Right lung (tissue), 5 donors: Measurements from ENCODE around the gene SSBP3. TPM values are rescaled to one million over a fixed set of nuclear protein-coding genes. Genes with fewer than 3 reads are reported as not detected.
"Not testable (repeated sequence)": the region's sequence is repeated elsewhere in the genome, so short reads cannot be mapped to it uniquely, and the experiment has no call there.

Experiments used
- DNase-seq, 2 donors: peaks; one replicate each; pipeline ENCODE4 v3.0.0-alpha.2; 2013
- polyA plus RNA-seq, 5 donors: library from polyadenylated mRNA; unstranded; fragments of 120-200 nt; gene quantifications; one replicate each; pipeline versions ENCODE4 v1.2.1 to v1.2.3, GENCODE V29; 2013; ENCODE audit warnings: inconsistent platforms in 1 of 5, low replicate concordance in 1 of 5; ENCODE audit not compliant: insufficient read length in 5 of 5, insufficient read depth in 1 of 5

SSBP3 gene
- polyA plus RNA-seq, 5 donors: 106 to 119 (median 108) TPM

- no peak for DNase-seq
These were observed 52.2 kb downstream of the SSBP3 start for GRCh38 chr1:54353959-54354358.

- DNase-seq: no peak
These were observed 53.4 kb downstream of the SSBP3 start for GRCh38 chr1:54352755-54353154.

- no peak for DNase-seq
These were observed 55.8 kb downstream of the SSBP3 start for GRCh38 chr1:54350360-54350759.

DNA sequence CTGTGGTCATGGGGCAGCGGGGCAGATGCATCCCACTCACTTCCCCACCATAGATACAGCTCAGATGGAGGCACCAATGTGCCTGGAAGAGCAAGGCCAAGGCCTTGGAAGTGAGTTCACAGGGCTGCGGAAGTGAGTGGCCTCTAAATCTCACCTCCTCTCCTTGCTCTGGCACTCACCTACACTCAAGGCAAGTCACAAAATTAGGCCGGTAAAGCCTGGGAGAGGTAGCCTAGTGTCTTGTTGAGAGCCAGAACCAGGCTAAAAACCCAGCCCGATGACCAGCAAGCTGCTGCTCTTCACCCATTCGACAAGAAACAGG, 57.5 kb downstream of the SSBP3 start:
- no peak for DNase-seq

DNA sequence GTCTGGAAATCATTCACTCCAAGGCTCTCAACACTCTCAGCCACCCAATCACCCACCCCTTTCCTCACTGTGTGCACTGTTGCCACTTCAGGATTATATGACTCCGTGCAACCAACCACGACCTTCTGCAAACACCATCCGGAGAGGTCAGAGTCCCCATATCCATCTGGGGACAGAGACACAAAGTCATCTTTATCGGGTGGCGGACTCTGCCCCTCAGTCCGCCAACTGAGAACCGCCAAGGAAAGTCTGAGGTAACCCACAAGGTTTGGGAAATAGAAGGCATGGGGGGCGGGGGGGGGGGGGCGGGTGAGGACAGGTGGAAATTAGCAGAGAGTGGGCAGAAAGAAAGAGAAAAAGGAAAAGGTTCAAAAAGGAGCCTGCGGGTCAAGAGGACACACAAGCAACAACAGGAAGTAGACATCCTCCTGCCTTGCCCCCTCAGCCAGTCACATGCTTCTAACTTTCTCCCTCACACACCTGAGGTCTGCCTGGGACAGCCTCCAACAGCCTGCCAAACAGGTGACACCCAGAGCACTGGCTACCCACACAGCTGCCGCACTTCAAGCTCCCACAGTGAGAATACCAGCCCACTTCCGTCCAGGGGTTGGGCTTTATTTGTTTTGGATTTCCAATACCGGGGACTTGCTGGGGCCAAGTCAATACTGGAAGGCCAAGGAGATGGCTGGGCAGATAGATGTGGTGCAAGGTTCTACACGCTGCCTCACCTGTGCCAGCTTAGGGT, 58.1 kb downstream of the SSBP3 start:
- DNase-seq: no peak

GRCh38 chr1:54347261-54347954, 58.8 kb downstream of the SSBP3 start:
- no peak for DNase-seq

DNA sequence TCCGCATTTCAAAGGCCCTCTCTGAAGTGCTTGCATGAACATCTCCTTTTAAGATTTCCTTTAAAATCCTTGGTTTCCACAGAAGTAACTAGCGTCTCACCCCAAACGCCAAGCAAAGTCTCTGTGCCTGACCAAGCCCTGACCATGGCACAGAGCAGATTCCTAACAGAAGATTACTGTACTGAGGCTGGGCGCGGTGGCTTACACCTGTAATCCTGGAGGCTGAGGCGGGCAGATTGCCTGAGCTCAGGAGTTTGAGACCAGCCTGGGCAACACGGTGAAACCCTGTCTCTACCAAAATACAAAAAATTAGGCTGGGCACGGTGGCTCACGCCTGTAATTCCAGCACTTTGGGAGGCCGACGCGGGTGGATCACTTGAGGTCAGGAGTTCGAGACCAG, 60.6 kb downstream of the SSBP3 start:
- not testable (repeated sequence) for DNase-seq

DNA sequence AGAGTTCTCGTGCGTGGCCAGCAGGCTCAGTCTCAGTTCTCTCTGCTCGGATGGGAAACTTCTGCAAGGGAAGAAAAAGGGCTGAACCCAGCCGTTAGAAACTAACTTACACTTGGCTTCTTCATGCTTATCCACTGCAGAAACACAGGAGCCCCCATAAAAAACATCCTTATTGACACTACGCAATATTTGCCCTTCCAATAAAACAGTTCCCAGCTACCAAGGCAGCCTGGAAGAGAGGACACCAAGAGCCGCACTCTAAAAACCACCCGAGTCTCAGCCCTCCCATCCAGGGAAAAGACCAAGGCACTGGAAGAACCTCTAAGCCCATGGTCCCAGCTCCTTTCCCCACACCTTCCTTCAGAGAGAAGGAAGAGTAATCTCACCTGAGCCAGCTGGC, 61.1 kb downstream of the SSBP3 start:
- no peak for DNase-seq

DNA sequence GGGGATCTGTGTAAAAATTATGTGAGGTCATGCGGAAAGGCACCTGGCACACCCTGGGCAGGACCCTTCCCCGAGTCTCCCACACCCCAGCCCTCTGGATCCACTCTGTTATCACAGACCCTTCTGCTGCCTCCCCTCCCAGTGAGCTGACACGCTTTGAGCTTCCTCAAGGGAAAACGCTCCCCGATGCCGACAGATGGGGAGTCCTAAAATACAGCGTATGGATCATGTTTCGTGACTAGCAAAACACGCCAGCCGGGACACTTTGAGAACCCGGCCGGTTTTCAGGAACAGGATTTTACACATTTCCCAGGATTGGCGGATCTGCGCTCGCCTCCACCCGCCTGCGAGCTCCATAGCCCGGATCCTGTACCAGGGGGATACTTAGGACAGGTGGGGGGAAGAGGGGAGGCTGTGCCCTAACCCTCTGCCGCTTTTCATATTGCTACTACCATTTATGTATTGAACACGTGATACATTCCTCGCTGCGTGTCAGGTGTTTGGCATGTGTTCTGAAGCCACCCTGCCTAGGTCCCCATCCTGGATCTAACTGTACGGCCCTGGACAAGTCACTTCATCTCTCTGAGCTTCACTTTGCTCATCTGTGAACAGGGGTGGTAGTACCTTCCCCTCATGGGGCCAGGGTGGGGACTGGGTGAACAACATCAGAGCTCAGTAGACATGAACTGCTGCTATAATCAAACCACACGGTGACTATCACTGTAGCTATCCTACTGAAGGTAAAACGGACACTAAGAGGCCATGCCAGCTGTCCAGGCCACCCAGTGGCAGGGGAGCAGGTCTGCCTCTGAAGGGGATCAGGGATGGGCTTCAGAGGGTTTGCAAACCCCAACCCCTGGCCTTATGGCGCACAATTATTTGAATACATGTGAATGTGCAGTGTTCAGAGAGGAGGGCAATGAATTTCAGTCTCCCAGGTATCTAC, 63.2 kb downstream of the SSBP3 start:
- no peak for DNase-seq

DNA sequence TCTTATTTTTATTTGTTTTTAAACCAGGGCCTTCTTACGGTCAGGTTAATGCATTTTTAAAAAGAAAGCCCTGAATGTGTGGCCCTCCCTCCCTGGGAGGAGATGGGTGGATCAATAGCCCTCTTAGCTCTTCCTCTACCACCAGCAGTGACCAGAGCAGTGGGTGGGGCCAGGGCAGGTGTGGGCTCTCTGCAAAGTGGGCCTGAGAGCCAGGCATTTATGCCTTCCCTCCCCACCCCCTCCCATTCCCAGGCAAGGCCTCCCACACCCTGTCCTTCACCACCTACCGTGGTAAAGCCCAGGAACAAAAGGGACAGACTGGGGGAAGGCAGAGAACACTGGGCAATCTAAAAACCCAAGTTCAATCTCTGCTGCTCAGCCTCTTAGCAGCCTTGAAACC, 63.9 kb downstream of the SSBP3 start:
- DNase-seq: no peak

DNA sequence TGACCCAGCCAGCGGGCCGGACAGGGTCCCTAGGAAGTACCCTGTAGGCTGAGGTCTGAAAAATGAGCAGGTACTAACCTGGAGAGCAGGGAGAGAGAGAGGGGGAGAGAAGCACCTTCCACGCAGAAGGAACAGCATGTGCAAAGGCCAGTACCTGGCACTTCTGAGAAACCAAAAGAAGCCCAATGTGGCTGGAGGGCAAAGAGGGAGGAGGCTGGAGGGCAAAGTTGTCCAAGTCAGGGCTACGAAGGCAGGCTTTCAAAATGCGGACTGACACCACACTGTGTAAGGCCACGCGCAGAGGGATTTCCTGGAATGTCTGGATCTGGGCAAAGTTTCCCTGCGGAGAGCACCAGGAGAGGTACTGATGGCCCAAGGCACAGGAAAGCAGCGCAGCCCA, 64.4 kb downstream of the SSBP3 start:
- DNase-seq: no peak

DNA sequence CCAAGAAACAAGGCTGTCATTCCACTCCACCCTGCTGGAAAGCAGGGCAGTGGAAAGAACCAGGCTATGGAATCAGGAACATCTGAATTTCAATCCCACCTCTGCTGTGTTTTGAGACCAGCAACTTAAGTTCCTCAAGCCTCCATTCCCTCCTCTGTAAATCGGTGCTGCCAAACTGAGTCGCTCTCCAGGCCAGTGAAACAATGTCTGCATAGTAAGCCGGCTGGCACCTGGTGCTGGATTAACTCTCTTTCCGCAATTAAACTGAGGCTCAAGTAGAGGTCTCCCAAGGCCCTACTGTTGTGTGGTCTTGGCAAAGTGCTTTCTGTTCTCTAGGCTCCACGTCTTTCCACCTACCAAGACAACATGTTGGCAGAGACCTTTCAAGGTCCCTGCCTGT, 65.3 kb downstream of the SSBP3 start:
- DNase-seq: no peak

- DNase-seq: no peak
These were observed 65.8 kb downstream of the SSBP3 start for GRCh38 chr1:54340434-54340833.

DNA sequence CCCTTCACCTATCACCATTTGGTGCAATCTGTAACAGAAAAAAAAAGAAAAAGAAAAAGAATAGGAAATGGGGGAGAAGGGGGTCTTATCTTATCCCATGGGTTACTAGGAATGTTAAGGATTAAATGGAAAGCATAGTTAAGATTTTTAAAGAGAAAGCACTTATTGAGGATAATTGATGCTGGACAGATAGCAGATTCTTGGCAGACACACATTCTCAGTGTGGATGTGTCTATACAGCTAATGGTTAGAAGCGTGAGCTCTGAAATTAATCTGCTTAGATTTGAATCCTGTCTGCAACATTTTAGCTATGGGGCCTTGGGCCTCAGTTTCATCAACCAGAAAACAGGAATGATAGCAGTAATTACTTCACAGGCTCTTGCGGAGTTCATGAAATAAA, 67.1 kb downstream of the SSBP3 start:
- no peak for DNase-seq

GRCh38 chr1:54338464-54338863, 67.7 kb downstream of the SSBP3 start:
- no peak for DNase-seq

DNA sequence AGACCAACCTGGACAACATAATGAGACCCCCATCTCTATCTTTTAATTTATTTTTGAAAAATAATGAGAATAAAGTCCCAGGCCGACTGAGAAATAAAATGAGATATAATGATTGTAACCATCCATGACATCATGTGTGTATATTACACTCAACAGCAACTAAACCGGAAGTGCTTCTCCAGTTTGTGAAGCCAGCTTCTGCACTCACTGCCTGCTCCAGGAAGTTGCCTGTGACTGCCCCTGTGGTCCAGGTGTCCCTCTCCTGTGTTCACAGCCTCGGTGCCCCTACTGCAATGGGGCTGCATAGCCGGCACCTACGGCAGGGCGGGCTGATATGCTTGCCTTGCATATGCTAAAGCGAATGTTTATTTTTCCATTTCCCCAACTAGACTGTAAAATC, 68.3 kb downstream of the SSBP3 start:
- DNase-seq: no peak

- DNase-seq: no peak
These were observed 69.2 kb downstream of the SSBP3 start for GRCh38 chr1:54337034-54337433.

- DNase-seq: no peak
These were observed 70.1 kb downstream of the SSBP3 start for GRCh38 chr1:54336116-54336515.

DNA sequence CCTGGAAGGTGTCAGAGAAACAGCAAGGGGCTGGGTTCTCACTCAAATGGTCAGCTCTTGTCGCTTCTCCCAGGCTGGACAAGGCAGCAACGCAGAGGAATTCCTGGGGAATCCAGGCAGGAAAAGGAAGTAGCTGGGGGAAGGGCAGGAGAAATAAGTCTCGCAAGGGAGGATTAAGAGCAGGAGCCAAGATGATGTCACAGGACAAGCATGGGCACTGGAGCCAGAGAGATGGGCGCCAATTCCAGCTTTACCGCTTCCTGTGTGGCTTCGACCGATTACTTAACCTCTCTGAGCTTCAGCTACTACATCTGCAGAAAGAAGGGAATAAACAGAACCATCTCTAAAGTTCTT, 70.5 kb downstream of the SSBP3 start:
- peak; percentile 82 to 89 for DNase-seq

DNA sequence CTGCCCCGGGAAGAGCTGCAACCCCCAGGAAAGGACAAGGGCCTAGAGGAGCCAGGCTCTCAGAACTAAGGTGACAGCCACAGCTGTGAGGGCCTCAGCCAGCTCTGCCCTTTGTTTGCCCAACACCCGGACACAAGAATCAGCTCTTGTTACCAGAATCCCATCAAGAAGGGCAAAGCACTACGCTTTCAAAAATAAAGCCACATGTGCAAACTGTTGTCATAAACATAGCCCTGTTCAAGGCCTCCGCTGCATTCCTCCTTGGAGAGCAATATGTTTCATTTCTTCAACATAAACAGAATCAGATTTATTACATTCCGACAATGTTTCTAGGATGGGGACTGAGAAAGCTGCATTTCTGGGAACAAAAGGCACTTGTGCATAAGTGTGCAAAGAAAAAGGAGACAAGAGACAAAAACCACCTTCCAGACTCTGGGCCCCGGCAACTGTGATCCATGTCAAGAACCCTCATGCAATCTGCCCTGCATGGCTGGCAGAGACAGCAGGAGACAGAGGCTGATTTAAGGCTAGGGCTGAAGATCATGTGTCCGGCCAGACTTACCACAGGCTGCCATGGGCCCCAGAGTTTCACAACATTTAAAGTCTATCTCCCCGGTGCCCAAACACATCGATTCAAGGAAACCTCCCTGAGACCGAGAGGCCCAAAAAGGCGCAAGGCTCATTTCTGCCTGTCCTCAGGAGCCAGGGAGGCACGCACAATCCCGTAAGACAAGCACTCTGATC, 71.0 kb downstream of the SSBP3 start:
- DNase-seq: peak; percentile 67 to 73

DNA sequence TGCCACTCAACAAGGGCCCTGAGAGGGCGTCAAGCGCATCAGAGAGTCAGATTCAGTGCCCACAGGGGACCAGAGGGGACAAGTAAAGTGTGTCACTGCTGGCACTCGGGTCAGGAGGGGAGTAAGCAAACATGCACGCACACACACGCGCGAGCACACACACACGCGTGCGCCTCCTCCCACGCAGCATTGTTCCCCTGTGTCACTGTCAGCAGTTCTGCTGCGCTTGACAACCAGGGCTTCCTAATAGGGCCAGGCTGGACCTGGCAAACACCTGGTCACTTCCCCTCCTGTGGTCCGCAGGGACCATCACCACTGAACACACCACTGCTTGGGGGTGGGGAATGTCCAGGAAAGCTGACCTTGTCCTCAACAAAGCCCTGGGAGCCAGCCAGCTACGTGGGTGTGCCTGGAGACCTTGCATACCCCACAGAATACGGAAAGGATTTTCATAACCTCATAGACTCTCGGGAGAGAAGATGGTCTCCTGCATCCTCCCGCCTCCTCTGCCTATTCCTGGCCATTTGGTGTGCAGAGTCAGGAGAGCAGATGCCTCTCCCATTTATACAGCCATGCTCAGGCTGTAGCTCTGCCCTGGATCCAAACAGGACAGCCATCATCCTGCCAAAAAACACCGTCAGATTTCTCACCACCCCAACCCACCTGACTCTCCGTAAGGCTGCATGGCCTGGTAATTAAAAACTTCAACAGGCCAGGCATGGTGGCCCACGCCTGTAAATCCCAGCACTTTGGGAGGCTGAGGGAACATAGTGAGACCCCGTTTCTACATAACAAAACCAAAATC, 73.2 kb downstream of the SSBP3 start:
- no peak for DNase-seq
